Kidney (tissue), 14 donors: ENCODE measurements around the gene ADARB2. TPM values are rescaled to one million over a fixed set of nuclear protein-coding genes. Genes with fewer than 3 reads are reported as not detected.

ENCODE experiments used
- DNase-seq, 5 donors: peaks; one replicate each; pipeline ENCODE4 v3.0.0-alpha.2; 2013 to 2020
- FAIRE-seq: peaks from 2 replicates; lab custom pipeline; 2012; peaks lifted over from hg19 to GRCh38; lab: Jason Lieb, UNC
- H3K27ac ChIP-seq, 2 donors: one replicate each; pipeline ENCODE4 v1.7.0; 2013; ENCODE audit warnings: low read depth in 2 of 2, low read length in 2 of 2, inconsistent platforms in 1 of 2
- H3K27me3 ChIP-seq: one replicate; pipeline ENCODE4 v1.7.1; 2013; ENCODE audit warnings: low read length, inconsistent platforms; ENCODE audit not compliant: control insufficient read depth, insufficient read depth
- H3K36me3 ChIP-seq, 3 donors: one replicate each; pipeline versions ENCODE4 v1.7.0 to v1.7.1; 2013; ENCODE audit warnings: low read length in 3 of 3, control low read depth in 1 of 3, inconsistent platforms in 1 of 3; ENCODE audit not compliant: insufficient read depth in 3 of 3, control insufficient read depth in 2 of 3
- H3K4me1 ChIP-seq, 3 donors: one replicate each; pipeline versions ENCODE4 v1.7.0 to v1.7.1; 2013; ENCODE audit warnings: low read length in 3 of 3, inconsistent platforms in 1 of 3, low read depth in 1 of 3; ENCODE audit not compliant: control insufficient read depth in 2 of 3, insufficient read depth in 2 of 3
- H3K4me3 ChIP-seq, 3 donors: one replicate each; pipeline versions ENCODE4 v1.7.0 to v1.8.1; 2013; ENCODE audit warnings: low read length in 3 of 3, control low read depth in 1 of 3, inconsistent platforms in 1 of 3
- H3K9ac ChIP-seq, 3 donors: one replicate each; pipeline versions ENCODE4 v1.7.0 to v1.7.1; 2013; ENCODE audit warnings: low read length in 3 of 3, control low read depth in 1 of 3, inconsistent platforms in 1 of 3
- H3K9me3 ChIP-seq, 3 donors: one replicate each; pipeline versions ENCODE4 v1.7.0 to v1.7.1; 2013; ENCODE audit warnings: low read length in 3 of 3, control low read depth in 1 of 3, inconsistent platforms in 1 of 3; ENCODE audit not compliant: control insufficient read depth in 2 of 3, insufficient read depth in 1 of 3
- intact Hi-C: fragments of 100-400 bp; cut with DNase I; formaldehyde crosslinking; loops from one replicate; pipeline ENCODE4 v1.11.1; 2022
- polyA plus RNA-seq: library from polyadenylated mRNA; stranded (reverse); fragments of 350-450 nt; fragmentation: Illumina TruSeq; extraction: RNeasy Lipid Tissue Mini Kit (QIAGEN cat#74804); gene quantifications from one replicate; pipeline ENCODE4 v1.2.3, GENCODE V29; 2014; ENCODE audit warnings: low read depth, low replicate concordance; ENCODE audit not compliant: insufficient read depth
- total RNA-seq: library from RNA; stranded (reverse); fragmentation: NEBNext Ultra II Directional; extraction: Animal tissue kit (Norgen Biotek cat#: 25700); gene quantifications from one replicate; pipeline ENCODE4 v1.2.1, GENCODE V29; 2021
- TF ChIP-seq, protein P1 (sequence below): IDR thresholded peaks from 3 replicates; pipeline ENCODE4 v1.5.1; 2012; ENCODE audit warnings: mild to moderate bottlenecking, moderate library complexity, borderline replicate concordance; ENCODE audit not compliant: insufficient read depth; ENCODE audit errors: extremely low read depth
- donor health status: control.
- donor health status: control.
- donor health status: control.
- donor health status: control.
- donor health status: control.
- donor health status: DM: yes; HTN: yes; CAD: no.
- donor health status: Normal renal cell carcinoma (clear cell type).

Gene ADARB2
- total and polyA plus RNA-seq, 2 donors from 2014 or later = 1.0 to 1.3 TPM

DNA sequence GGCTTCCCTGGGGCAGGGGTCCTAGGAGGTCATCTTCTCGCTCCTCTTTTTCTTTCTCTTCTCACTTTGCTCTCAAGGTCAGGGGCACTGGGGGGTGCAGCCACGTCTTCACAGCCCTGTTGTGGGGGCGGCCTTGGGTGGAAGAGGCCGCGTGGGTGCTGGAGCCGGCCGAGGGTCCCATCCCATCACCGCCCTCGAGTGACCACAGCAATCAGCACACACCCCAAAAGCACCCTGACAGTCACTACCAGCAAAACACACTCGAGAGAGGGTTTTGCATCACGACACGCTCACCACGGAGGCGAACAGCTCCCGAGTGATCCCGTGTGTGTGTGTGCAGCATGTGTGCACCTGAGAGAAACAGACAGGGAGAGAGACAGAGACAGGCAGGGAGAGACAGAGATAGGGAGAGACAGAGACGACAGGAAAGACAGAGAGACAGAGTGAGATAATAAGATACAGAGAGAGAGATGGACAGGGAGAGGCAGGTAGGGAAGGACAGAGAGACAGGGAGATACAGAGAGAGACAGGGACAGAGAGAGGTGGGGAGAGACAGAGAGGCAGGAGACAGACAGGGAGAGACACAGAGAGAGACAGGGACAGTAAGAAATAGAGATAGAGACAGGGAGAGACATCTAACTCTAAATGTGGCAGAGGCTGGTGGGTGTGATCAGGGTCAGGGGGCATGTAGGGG lies 580.3 kb downstream of the ADARB2 start:
- no peaks in the 10 kb centered on the region for H3K4me1 ChIP-seq
- no peak overlapping the region for H3K27ac ChIP-seq
- no peaks in the 10 kb centered on the region for H3K9me3 ChIP-seq
- H3K4me3 ChIP-seq = no peak overlapping the region
- TF ChIP-seq, protein P1, sequence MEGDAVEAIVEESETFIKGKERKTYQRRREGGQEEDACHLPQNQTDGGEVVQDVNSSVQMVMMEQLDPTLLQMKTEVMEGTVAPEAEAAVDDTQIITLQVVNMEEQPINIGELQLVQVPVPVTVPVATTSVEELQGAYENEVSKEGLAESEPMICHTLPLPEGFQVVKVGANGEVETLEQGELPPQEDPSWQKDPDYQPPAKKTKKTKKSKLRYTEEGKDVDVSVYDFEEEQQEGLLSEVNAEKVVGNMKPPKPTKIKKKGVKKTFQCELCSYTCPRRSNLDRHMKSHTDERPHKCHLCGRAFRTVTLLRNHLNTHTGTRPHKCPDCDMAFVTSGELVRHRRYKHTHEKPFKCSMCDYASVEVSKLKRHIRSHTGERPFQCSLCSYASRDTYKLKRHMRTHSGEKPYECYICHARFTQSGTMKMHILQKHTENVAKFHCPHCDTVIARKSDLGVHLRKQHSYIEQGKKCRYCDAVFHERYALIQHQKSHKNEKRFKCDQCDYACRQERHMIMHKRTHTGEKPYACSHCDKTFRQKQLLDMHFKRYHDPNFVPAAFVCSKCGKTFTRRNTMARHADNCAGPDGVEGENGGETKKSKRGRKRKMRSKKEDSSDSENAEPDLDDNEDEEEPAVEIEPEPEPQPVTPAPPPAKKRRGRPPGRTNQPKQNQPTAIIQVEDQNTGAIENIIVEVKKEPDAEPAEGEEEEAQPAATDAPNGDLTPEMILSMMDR = no peak
- FAIRE-seq (no peak), DNase-seq (peak in 1 of 5 donors; percentile 24)
- H3K27me3 ChIP-seq = no peaks in the 10 kb centered on the region
- H3K9ac ChIP-seq = no peak overlapping the region
- no peaks in the 10 kb centered on the region for H3K36me3 ChIP-seq
- intact Hi-C loops = no loop called here

- DNase-seq = peak in 1 of 5 donors; percentile 25
Observed at GRCh38 chr10:1156616-1156886, 580.8 kb downstream of the ADARB2 start.

GRCh38 chr10:1155791-1156615 lies 581.3 kb downstream of the ADARB2 start:
- no peaks in the 10 kb centered on the region for H3K9me3 ChIP-seq
- no peak overlapping the region for H3K9ac ChIP-seq
- intact Hi-C loops = no loop called here
- H3K4me1 ChIP-seq = peaks cover 0 to 4% (median 0%) of the 10 kb centered on the region in 3 donors
- no peak overlapping the region for H3K27ac ChIP-seq
- no peaks in the 10 kb centered on the region for H3K27me3 ChIP-seq
- H3K4me3 ChIP-seq = no peak overlapping the region
- DNase-seq (peak in 1 of 5 donors; percentile 28), FAIRE-seq (no peak)
- TF ChIP-seq, protein P1 = no peak
- H3K36me3 ChIP-seq = no peaks in the 10 kb centered on the region

More at GRCh38 chr10:1156616-1156886, 580.8 kb downstream of the ADARB2 start:
- no peaks in the 10 kb centered on the region for H3K27me3 ChIP-seq
- no peaks in the 10 kb centered on the region for H3K4me1 ChIP-seq
- H3K9me3 ChIP-seq = no peaks in the 10 kb centered on the region
- intact Hi-C loops = no loop called here
- H3K9ac ChIP-seq = no peak overlapping the region
- TF ChIP-seq, protein P1 = no peak
- FAIRE-seq = no peak
- no peak overlapping the region for H3K27ac ChIP-seq
- no peaks in the 10 kb centered on the region for H3K36me3 ChIP-seq
- no peak overlapping the region for H3K4me3 ChIP-seq
